Fibroblast of villous mesenchyme (primary cell): ENCODE measurements around the gene SP100. TPM values are rescaled to one million over a fixed set of nuclear protein-coding genes. Genes with fewer than 3 reads are reported as not detected.
A peak's percentile ranks its signal among the peaks of the same experiment; 100 is the strongest.
"Not testable (repeated sequence)": the region's sequence is repeated elsewhere in the genome, so short reads cannot be mapped to it uniquely, and the experiment has no call there.

Experiments
- DNase-seq: peaks from one replicate; pipeline ENCODE4 v3.0.0-alpha.2; 2010; ENCODE audit warnings: low read depth
- H3K4me3 ChIP-seq: 2 replicates; pipeline ENCODE4 v1.5.1; 2011; ENCODE audit warnings: low read depth, mild to moderate bottlenecking, low read length
- CTCF ChIP-seq: IDR thresholded peaks from 2 replicates; pipeline ENCODE4 v1.5.1; 2012; ENCODE audit warnings: low read depth, mild to moderate bottlenecking, low read length; ENCODE audit not compliant: insufficient read depth
- total RNA-seq: library from RNA; depleted of rRNA; stranded (reverse); fragments of >200 nt; gene quantifications from 2 replicates; pipeline ENCODE4 v1.2.3, GENCODE V29; 2012

The SP100 gene
- 92.1 and 119 TPM in 2 replicates for total RNA-seq

- peak; percentile 89 for DNase-seq
- peak within 1 kb of the TSS; percentile 66 for H3K4me3 ChIP-seq
- no peak for TF ChIP-seq CTCF
Observed at GRCh38 chr2:230416061-230416721, at the start of gene SP100. TSS of gene SP100 (plus strand) at chr2:230416201. CDS start at chr2:230416297, 96 bp downstream.

DNA sequence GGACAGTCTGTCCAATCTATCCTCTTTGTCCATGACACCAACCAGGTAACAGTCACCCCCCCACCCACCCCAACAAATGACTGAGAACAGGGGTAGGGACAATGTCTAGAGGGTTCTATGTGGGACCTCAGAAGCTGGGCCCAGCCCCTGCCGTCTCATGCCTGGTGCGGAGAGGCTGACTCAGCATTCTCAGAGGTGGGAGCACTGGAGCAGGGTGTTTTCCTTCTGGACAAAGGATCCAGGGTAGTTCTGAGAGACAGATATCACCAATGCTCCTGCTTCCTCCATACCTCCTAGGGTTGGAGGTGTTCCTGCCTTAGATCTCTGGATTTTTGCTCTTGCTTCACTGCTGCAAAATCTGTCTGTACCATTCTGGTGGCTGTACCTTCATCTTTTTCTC lies 33.9 kb upstream of the SP100 start:
- H3K4me3 ChIP-seq: no peak overlapping the region
- no peak for TF ChIP-seq CTCF
- no peak for DNase-seq

- no peak overlapping the region for H3K4me3 ChIP-seq
- no peak for TF ChIP-seq CTCF
- DNase-seq: no peak
Observed at GRCh38 chr2:230383453-230383852, 32.5 kb upstream of the SP100 start.

DNA sequence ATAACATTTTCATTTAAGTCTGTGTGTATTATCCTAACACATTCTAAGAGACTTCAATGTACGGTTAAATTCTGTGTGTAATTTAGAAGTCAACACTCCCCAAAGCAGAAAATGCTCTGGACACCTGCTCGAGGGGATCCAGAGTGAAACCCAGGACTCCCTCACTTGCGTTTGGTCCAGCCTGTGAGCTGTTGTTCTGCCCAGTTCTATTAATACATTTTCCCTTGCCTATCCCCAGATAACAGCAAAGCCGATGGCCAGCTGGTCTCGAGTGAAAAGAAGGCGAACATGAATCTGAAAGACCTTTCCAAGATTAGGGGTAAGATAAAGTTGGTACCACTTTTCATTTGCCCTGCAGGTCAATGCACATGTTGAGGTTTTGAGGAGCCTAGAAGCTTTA lies 31.0 kb upstream of the SP100 start:
- no peak for TF ChIP-seq CTCF
- H3K4me3 ChIP-seq: no peak overlapping the region
- DNase-seq: no peak

DNA sequence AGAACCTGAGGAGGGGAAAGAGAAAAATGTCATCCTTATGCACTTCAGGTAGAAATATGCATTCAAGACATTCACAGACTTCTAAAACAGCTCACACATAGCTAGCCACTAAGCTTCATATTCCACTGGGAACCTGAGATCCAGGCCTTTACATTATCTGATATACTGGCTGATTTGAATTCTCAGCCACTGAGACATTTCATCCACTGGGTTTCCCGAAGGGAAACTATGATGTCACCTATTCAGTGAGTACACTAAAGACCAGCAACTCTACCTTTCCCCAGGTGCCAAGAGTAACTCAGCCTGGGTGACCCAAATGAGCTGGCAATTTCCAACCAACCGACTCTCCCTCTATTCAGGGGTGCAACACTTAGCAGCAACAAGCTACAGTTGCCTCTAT lies 21.7 kb upstream of the SP100 start:
- no peak overlapping the region for H3K4me3 ChIP-seq
- TF ChIP-seq CTCF: no peak
- no peak for DNase-seq

- not testable (repeated sequence) for H3K4me3 ChIP-seq, DNase-seq
Observed at GRCh38 chr2:230398698-230399097, 17.3 kb upstream of the SP100 start.

GRCh38 chr2:230400041-230400440 lies 16.0 kb upstream of the SP100 start:
- H3K4me3 ChIP-seq: no peak overlapping the region
- no peak for TF ChIP-seq CTCF
- DNase-seq: no peak
